ENCODE data around the gene MRPL21. TPM values are rescaled to one million over a fixed set of nuclear protein-coding genes. Genes with fewer than 3 reads are reported as not detected.

Gene MRPL21
- total RNA-seq, 4 donors from 2014 or later, result 28.6 to 43.8 (median 35.0) TPM

DNA sequence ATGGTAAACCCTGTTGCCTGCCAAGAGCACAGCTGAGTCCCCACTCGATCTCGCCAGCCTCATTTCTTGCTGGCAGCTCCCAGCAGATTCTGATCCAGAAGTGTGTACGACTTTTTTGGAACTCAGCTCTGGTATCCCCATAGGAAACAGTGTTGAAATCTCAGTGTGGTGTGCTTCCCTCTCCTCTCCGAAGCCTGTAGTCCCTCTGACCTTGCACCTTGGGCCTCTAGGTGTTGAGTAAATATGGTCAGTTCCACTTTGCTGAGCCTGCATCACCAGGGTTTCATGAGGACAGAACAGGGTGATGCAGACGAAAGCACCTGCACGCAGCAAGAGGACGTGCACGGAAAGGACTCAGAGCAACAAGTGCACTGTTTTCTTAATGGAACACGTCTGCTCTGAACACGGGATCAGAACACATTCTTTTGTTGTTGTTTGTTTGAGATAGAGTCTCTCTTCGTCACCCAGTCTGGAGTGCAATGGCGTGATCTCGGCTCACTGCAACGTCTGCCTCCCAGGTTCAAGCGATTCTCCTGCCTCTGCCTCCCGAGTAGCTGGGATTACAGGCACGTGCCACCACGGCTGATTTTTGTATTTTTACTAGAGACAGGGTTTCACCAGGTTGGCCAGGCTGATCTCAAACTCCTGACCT, 58.2 kb downstream of the MRPL21 start:
- peaks cover 42% of the 10 kb centered on the region for H3K4me1 ChIP-seq
- no peak overlapping the region for H3K4me3 ChIP-seq
- no peaks in the 10 kb centered on the region for H3K36me3 ChIP-seq
- H3K27me3 ChIP-seq, result no peaks in the 10 kb centered on the region
- no peak for DNase-seq (ENCODE audit: low spot score in 2 of 2)
- WGBS, result 77% methylated on average over 18 of the region's 18 CpGs
- no peak overlapping the region for H3K27ac ChIP-seq
- no peak for TF ChIP-seq POLR2A (IDR thresholded peaks at IDR 0.05)
- TF ChIP-seq POLR2AphosphoS5 (IDR thresholded peaks at IDR 0.05), result no peak
- TF ChIP-seq, protein P1, sequence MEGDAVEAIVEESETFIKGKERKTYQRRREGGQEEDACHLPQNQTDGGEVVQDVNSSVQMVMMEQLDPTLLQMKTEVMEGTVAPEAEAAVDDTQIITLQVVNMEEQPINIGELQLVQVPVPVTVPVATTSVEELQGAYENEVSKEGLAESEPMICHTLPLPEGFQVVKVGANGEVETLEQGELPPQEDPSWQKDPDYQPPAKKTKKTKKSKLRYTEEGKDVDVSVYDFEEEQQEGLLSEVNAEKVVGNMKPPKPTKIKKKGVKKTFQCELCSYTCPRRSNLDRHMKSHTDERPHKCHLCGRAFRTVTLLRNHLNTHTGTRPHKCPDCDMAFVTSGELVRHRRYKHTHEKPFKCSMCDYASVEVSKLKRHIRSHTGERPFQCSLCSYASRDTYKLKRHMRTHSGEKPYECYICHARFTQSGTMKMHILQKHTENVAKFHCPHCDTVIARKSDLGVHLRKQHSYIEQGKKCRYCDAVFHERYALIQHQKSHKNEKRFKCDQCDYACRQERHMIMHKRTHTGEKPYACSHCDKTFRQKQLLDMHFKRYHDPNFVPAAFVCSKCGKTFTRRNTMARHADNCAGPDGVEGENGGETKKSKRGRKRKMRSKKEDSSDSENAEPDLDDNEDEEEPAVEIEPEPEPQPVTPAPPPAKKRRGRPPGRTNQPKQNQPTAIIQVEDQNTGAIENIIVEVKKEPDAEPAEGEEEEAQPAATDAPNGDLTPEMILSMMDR (IDR thresholded peaks at IDR 0.05), result no peak
- no peak for TF ChIP-seq EP300 (IDR thresholded peaks at IDR 0.05)
- H3K9me3 ChIP-seq, result no peaks in the 10 kb centered on the region

DNA sequence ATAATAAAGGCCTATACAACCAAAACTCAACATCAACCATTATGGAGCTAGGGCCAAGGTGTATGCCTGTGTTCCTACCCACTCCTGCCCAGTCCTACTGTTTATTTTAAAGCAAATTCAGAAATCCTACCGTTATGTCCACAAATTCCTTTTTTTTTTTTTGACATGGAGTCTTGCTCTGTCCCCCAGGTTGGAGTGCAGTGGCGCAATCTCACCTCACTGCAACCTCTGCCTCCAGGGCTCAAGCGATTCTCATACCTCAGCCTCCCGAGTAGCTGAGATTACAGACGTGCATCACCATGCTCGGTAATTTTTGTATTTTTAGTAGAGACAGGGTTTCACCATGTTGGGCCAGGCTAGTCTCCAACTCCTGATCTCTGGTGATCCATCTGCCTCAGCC, 58.8 kb downstream of the MRPL21 start:
- Histone ChIP-seq H3K27me3 (no peaks in the 10 kb centered on the region), H3K4me1 (peaks cover 48% of the 10 kb centered on the region), H3K9me3 (no peaks in the 10 kb centered on the region), H3K27ac (no peak overlapping the region), H3K4me3 (no peak overlapping the region), H3K36me3 (no peaks in the 10 kb centered on the region)
- 78% methylated on average over 6 of the region's 6 CpGs for WGBS
- DNase-seq (ENCODE audit: low spot score in 2 of 2), result no peak
- no peak for TF ChIP-seq POLR2A (IDR thresholded peaks at IDR 0.05)
- TF ChIP-seq, protein P1 (IDR thresholded peaks at IDR 0.05), result no peak
- no peak for TF ChIP-seq POLR2AphosphoS5 (IDR thresholded peaks at IDR 0.05)
- no peak for TF ChIP-seq EP300 (IDR thresholded peaks at IDR 0.05)

DNA sequence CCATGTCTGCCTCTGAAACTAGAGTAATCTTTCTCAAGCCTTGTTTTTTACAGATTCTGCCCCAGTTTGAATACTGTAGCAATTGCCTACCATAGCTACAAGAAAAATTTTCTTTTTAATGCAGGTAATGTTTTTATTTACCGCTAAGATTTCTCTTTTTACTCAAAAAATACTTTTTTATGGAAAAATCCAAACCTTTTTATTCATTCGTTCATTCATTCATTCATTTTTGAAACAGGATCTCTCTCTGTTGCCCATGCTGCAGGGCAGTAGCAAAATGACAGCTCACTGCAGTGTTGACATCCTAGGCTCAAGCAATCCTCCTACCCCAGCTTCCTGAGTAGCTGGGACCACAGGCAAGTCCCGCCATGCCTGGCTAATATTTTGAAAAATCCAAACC, 59.3 kb downstream of the MRPL21 start:
- no peak for DNase-seq (ENCODE audit: low spot score in 2 of 2)
- Histone ChIP-seq H3K27me3 (no peaks in the 10 kb centered on the region), H3K9me3 (no peaks in the 10 kb centered on the region), H3K4me3 (peak overlapping the region; percentile 93), H3K27ac (no peak overlapping the region), H3K36me3 (no peaks in the 10 kb centered on the region), H3K4me1 (peaks cover 53% of the 10 kb centered on the region)
- WGBS, result 84% methylated on average over 3 of the region's 3 CpGs
- TF ChIP-seq POLR2AphosphoS5 (IDR thresholded peaks at IDR 0.05) (no peak), EP300 (IDR thresholded peaks at IDR 0.05) (no peak), POLR2A (IDR thresholded peaks at IDR 0.05) (no peak)
- TF ChIP-seq, protein P1 (IDR thresholded peaks at IDR 0.05), result no peak

DNA sequence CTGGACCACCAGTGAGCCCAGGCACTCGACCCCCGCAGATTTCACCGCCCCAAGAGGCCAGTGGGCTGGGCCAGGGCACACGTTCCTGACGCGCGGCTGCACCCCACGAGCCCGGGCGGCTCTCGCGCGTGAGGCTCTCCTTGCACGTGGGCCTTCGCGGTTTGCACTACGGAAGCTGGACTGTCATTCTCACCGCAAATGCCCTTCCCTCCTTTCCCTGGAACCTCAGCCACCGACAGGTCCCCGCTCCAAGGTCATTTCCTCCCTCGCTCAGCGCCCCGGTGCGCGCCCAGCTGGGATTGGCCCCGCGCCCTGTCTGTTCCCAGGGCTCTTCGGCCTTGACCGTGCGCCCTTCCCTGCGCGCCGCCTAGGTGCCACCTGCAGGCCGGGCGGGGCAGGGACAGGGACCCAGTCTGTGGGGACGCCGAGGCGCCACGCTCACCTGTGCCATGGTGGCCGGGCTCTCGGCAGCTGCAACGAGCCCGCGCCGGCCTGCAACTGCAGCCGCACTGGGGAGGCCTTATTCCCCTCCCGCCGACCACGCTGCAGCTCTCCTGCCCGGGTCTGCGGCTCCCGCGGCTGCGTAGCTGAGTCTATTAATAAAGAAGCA, 59.8 kb downstream of the MRPL21 start:
- peak overlapping the region; percentile 93 for H3K4me3 ChIP-seq
- peak in 1 of 2 donors; percentile 80 for DNase-seq (ENCODE audit: low spot score in 2 of 2)
- no peaks in the 10 kb centered on the region for H3K27me3 ChIP-seq
- H3K27ac ChIP-seq, result no peak overlapping the region
- WGBS, result 29% methylated on average over 36 of the region's 54 CpGs
- no peaks in the 10 kb centered on the region for H3K9me3 ChIP-seq
- TF ChIP-seq POLR2A (IDR thresholded peaks at IDR 0.05) (no peak), EP300 (IDR thresholded peaks at IDR 0.05) (no peak)
- TF ChIP-seq, protein P1 (IDR thresholded peaks at IDR 0.05), result peak; percentile 43 to 65
- no peaks in the 10 kb centered on the region for H3K36me3 ChIP-seq
- peaks cover 58% of the 10 kb centered on the region for H3K4me1 ChIP-seq

DNA sequence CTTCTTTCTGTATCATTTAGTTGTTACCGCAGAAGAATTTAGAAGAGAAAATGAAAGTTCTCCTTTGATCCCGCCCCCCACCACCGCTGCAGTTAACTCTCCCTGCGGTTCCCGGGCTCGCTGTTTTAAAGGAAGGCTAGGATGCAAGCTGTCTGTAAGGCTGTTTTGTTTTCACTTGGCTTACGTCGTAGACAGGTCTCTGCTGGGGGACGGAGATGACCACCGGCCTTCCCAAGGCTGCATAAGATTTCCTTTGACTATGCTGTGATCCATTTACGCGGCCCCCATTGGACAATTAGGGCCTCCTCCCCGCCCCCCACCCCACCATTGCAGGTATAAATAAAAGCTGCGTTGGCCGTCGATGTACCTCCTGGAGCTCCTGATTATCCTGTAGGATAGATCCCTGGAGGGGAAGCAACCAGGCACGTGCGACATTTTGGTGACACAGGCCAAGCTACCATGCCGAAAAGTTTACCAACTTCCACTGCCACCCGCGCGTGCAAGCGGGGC, 60.5 kb downstream of the MRPL21 start:
- WGBS, result 10% methylated on average over 16 of the region's 23 CpGs

More for the DNA sequence above, 60.5 kb downstream of the MRPL21 start:
- no peaks in the 10 kb centered on the region for H3K27me3 ChIP-seq
- DNase-seq (ENCODE audit: low spot score in 2 of 2), result no peak
- no peak overlapping the region for H3K27ac ChIP-seq
- no peaks in the 10 kb centered on the region for H3K36me3 ChIP-seq
- TF ChIP-seq, protein P1 (IDR thresholded peaks at IDR 0.05), result no peak
- no peaks in the 10 kb centered on the region for H3K9me3 ChIP-seq
- peak overlapping the region; percentile 93 for H3K4me3 ChIP-seq
- H3K4me1 ChIP-seq, result peaks cover 65% of the 10 kb centered on the region
